Fibroblast of gingiva (primary cell): ENCODE data around the gene CRYBG3.

ENCODE experiments used
- DNase-seq: peaks from one replicate; pipeline ENCODE4 v3.0.0-alpha.2; 2011; ENCODE audit warnings: low read depth

The CRYBG3 gene

GRCh38 chr3:97948351-97949109, 126.7 kb downstream of the CRYBG3 start:
- DNase-seq, result no peak

GRCh38 chr3:97949110-97949485, 127.3 kb downstream of the CRYBG3 start:
- no peak for DNase-seq

GRCh38 chr3:97949743-97950142, 127.9 kb downstream of the CRYBG3 start:
- DNase-seq, result no peak

GRCh38 chr3:97950360-97950759, 128.5 kb downstream of the CRYBG3 start:
- no peak for DNase-seq

GRCh38 chr3:97952280-97952679, 130.5 kb downstream of the CRYBG3 start:
- DNase-seq, result peak; percentile 92

- no peak for DNase-seq
Measured at GRCh38 chr3:97952872-97953271, 131.1 kb downstream of the CRYBG3 start.

- no peak for DNase-seq
Measured at GRCh38 chr3:97954228-97954827, 132.5 kb downstream of the CRYBG3 start.

- no peak for DNase-seq
Measured at GRCh38 chr3:97956051-97956450, 134.2 kb downstream of the CRYBG3 start.

GRCh38 chr3:97957617-97958311, 136.0 kb downstream of the CRYBG3 start:
- DNase-seq, result peak; percentile 85

GRCh38 chr3:97958396-97958795, 136.6 kb downstream of the CRYBG3 start:
- DNase-seq, result peak; percentile 58

- no peak for DNase-seq
Measured at GRCh38 chr3:97958796-97959195, 137.0 kb downstream of the CRYBG3 start.

- DNase-seq, result peak; percentile 21
Measured at GRCh38 chr3:97959872-97960271, 138.1 kb downstream of the CRYBG3 start.

GRCh38 chr3:97960551-97960950, 138.7 kb downstream of the CRYBG3 start:
- DNase-seq, result no peak

GRCh38 chr3:97960993-97961766, 139.4 kb downstream of the CRYBG3 start:
- DNase-seq, result peak; percentile 33

- no peak for DNase-seq
Measured at GRCh38 chr3:97967966-97968365, 146.2 kb downstream of the CRYBG3 start.

GRCh38 chr3:97968376-97968775, 146.6 kb downstream of the CRYBG3 start:
- DNase-seq, result no peak

- DNase-seq, result no peak
Measured at GRCh38 chr3:97969541-97969940, 147.7 kb downstream of the CRYBG3 start.

GRCh38 chr3:97970156-97970555, 148.3 kb downstream of the CRYBG3 start:
- peak; percentile 24 for DNase-seq

GRCh38 chr3:97970956-97971620, 149.3 kb downstream of the CRYBG3 start:
- DNase-seq, result no peak

GRCh38 chr3:97971679-97972567, 150.1 kb downstream of the CRYBG3 start, which contains the start of gene RIOX2:
Gene RIOX2, minus strand, starts transcription at chr3:97972431. Its CDS starts 4,838 bp downstream, at chr3:97967593.
- DNase-seq, result peak; percentile 66

- no peak for DNase-seq
Measured at GRCh38 chr3:97972976-97973375, 151.2 kb downstream of the CRYBG3 start.
